Neural cell (in vitro differentiated cells): Measurements from ENCODE around the gene TKFC. TPM values are rescaled to one million over a fixed set of nuclear protein-coding genes. Genes with fewer than 3 reads are reported as not detected.

Experiments
- H2AFZ ChIP-seq: fragments of 200-600, 300-800 bp; sonication (generic), shearing (Covaris generic); 2 replicates; pipeline ENCODE4 v1.6.0; 2014; ENCODE audit warnings: low read depth, mild to moderate bottlenecking, antibody characterized with exemption, low read length, moderate library complexity
- H3F3A ChIP-seq: fragments of 200-600 bp; shearing (Covaris generic); 2 replicates; pipeline ENCODE4 v1.6.1; 2016; ENCODE audit warnings: mild to moderate bottlenecking, moderate library complexity, mixed read lengths, antibody characterized with exemption, low read length; ENCODE audit not compliant: insufficient read depth, poor library complexity, severe bottlenecking
- H3K27ac ChIP-seq: fragments of 200-600, 300-800 bp; sonication (generic), shearing (Covaris generic); 2 replicates; pipeline ENCODE4 v1.5.1; 2014; ENCODE audit warnings: mild to moderate bottlenecking, low read length, moderate library complexity
- H3K27me3 ChIP-seq: fragments of 300-800, 200-600 bp; sonication (generic), shearing (Covaris generic); 2 replicates; pipeline ENCODE4 v1.6.0; 2014; ENCODE audit warnings: mild to moderate bottlenecking, low read depth, low read length, moderate library complexity; ENCODE audit not compliant: insufficient read depth
- H3K36me3 ChIP-seq: fragments of 300-800, 200-600 bp; sonication (generic), shearing (Covaris generic); 2 replicates; pipeline ENCODE4 v1.5.1; 2014; ENCODE audit warnings: mild to moderate bottlenecking, antibody characterized with exemption, low read length, moderate library complexity; ENCODE audit not compliant: insufficient read depth
- H3K4me2 ChIP-seq: fragments of 300-800, 200-600 bp; sonication (generic), shearing (Covaris generic); 2 replicates; pipeline ENCODE4 v1.6.0; 2014; ENCODE audit warnings: mild to moderate bottlenecking, low read length
- H3K4me3 ChIP-seq: fragments of 300-800, 200-600 bp; sonication (generic), shearing (Covaris generic); 2 replicates; pipeline ENCODE4 v1.5.1; 2014; ENCODE audit warnings: mild to moderate bottlenecking, low read length, moderate library complexity
- H3K79me2 ChIP-seq: fragments of 200-600 bp; shearing (Covaris generic); replicated peaks from 2 replicates; pipeline ENCODE4 v1.6.0; 2014; ENCODE audit warnings: mild to moderate bottlenecking, low read length, moderate library complexity; ENCODE audit not compliant: insufficient read depth
- H3K9ac ChIP-seq: fragments of 300-800, 200-600 bp; sonication (generic), shearing (Covaris generic); 2 replicates; pipeline ENCODE4 v1.6.1; 2016; ENCODE audit warnings: mild to moderate bottlenecking, low read length, mixed read lengths
- H3K9me2 ChIP-seq: fragments of 200-600 bp; shearing (Covaris generic); 2 replicates; pipeline ENCODE4 v1.6.1; 2016; ENCODE audit warnings: mild to moderate bottlenecking, low read length, mixed read lengths; ENCODE audit not compliant: insufficient read depth
- H3K9me3 ChIP-seq: fragments of 200-600, 300-800 bp; sonication (generic), shearing (Covaris generic); 2 replicates; pipeline ENCODE4 v1.6.1; 2016; ENCODE audit warnings: mild to moderate bottlenecking, mixed run types, low read length, moderate library complexity, mixed read lengths
- H4K20me1 ChIP-seq: fragments of 200-600 bp; shearing (Covaris generic); 2 replicates; pipeline ENCODE4 v1.6.1; 2016; ENCODE audit warnings: mild to moderate bottlenecking, mixed run types; ENCODE audit not compliant: insufficient read depth
- EP300 ChIP-seq: fragments of 450-650 bp; conservative IDR thresholded peaks from 2 replicates; pipeline ENCODE4 v1.6.1; 2014; ENCODE audit warnings: antibody characterized with exemption, mild to moderate bottlenecking, moderate library complexity; ENCODE audit not compliant: poor library complexity, severe bottlenecking
- EZH2 ChIP-seq: fragments of 200-600, 300-800 bp; shearing (Covaris generic), sonication (generic); IDR thresholded peaks from 2 replicates; pipeline ENCODE4 v1.6.1; 2014; ENCODE audit warnings: antibody characterized with exemption, low read length, borderline replicate concordance, mild to moderate bottlenecking; ENCODE audit not compliant: insufficient read depth, poor library complexity, severe bottlenecking
- MXI1 ChIP-seq: fragments of 450-650 bp; conservative IDR thresholded peaks from 2 replicates; pipeline ENCODE4 v1.6.1; 2014; ENCODE audit warnings: antibody characterized with exemption, mild to moderate bottlenecking; ENCODE audit not compliant: poor library complexity, severe bottlenecking
- POLR2AphosphoS5 ChIP-seq: IDR thresholded peaks from 2 replicates; pipeline ENCODE4 v1.6.1; 2012
- RAD21 ChIP-seq: fragments of 450-650 bp; conservative IDR thresholded peaks from 2 replicates; pipeline ENCODE4 v1.6.1; 2014; ENCODE audit warnings: antibody characterized with exemption, mild to moderate bottlenecking, moderate library complexity
- SMC3 ChIP-seq: fragments of 450-650 bp; conservative IDR thresholded peaks from 2 replicates; pipeline ENCODE4 v1.6.1; 2014; ENCODE audit warnings: antibody characterized with exemption, mild to moderate bottlenecking, moderate library complexity; ENCODE audit not compliant: poor library complexity
- TAF1 ChIP-seq: IDR thresholded peaks from 2 replicates; pipeline ENCODE4 v1.6.1; 2012; ENCODE audit warnings: low read depth
- polyA plus RNA-seq: library from polyadenylated mRNA; depleted of rRNA; stranded (reverse); fragments of >200 nt; gene quantifications from 2 replicates; pipeline ENCODE4 v1.2.3, GENCODE V29; 2014
- TF ChIP-seq, protein P1 (sequence below): IDR thresholded peaks from 2 replicates; pipeline ENCODE4 v1.6.1; 2012; ENCODE audit warnings: borderline replicate concordance
- TF ChIP-seq, protein P2 (sequence below): fragments of 450-650 bp; IDR thresholded peaks from 2 replicates; pipeline ENCODE4 v1.5.1; 2014; ENCODE audit warnings: antibody characterized with exemption, mild to moderate bottlenecking, moderate library complexity; ENCODE audit not compliant: poor library complexity, severe bottlenecking

The TKFC gene
- polyA plus RNA-seq, 1 donor from 2014 or later, result 46.0 TPM

DNA sequence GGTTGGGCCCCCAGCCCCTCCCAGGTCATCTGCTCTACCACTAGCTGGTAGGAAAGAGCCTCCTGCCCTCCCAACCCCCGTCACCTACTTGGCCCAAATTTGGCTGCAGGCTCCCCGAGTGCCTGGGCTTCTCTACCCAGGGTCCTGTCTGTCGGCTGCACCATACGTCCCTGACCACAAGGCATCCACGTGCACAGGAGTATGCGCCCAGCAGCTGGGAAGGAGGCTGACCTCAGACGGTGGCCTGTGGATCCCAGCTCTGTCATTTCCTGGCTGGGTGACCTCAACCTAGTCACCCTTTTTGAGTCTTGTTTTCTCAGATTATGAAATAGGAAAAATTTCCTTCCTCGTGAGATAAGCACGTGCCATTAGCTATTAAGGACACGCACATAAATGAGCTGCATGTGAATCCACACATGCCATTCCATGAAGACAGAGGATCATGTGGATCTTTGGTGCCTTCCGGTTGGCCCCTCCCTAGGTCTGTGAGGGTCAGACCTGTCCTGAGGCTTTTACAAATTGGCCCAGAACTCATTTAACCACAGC lies 15.0 kb downstream of the TKFC start:
- no peak overlapping the region for H3K27ac ChIP-seq
- no peak overlapping the region for H3K4me3 ChIP-seq
- H3K36me3 ChIP-seq, result no peaks in the 10 kb centered on the region
- H2AFZ ChIP-seq, result no peak overlapping the region
- H3F3A ChIP-seq, result no peaks in the 10 kb centered on the region
- no peaks in the 10 kb centered on the region for H3K9me3 ChIP-seq
- no peaks in the 10 kb centered on the region for H3K79me2 ChIP-seq
- no peaks in the 10 kb centered on the region for H3K9me2 ChIP-seq
- TF ChIP-seq TAF1, result no peak
- no peak for TF ChIP-seq POLR2AphosphoS5
- TF ChIP-seq, protein P1, sequence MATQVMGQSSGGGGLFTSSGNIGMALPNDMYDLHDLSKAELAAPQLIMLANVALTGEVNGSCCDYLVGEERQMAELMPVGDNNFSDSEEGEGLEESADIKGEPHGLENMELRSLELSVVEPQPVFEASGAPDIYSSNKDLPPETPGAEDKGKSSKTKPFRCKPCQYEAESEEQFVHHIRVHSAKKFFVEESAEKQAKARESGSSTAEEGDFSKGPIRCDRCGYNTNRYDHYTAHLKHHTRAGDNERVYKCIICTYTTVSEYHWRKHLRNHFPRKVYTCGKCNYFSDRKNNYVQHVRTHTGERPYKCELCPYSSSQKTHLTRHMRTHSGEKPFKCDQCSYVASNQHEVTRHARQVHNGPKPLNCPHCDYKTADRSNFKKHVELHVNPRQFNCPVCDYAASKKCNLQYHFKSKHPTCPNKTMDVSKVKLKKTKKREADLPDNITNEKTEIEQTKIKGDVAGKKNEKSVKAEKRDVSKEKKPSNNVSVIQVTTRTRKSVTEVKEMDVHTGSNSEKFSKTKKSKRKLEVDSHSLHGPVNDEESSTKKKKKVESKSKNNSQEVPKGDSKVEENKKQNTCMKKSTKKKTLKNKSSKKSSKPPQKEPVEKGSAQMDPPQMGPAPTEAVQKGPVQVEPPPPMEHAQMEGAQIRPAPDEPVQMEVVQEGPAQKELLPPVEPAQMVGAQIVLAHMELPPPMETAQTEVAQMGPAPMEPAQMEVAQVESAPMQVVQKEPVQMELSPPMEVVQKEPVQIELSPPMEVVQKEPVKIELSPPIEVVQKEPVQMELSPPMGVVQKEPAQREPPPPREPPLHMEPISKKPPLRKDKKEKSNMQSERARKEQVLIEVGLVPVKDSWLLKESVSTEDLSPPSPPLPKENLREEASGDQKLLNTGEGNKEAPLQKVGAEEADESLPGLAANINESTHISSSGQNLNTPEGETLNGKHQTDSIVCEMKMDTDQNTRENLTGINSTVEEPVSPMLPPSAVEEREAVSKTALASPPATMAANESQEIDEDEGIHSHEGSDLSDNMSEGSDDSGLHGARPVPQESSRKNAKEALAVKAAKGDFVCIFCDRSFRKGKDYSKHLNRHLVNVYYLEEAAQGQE, result no peak
- TF ChIP-seq MXI1, result no peak
- TF ChIP-seq EP300, result no peak
- TF ChIP-seq, protein P2, sequence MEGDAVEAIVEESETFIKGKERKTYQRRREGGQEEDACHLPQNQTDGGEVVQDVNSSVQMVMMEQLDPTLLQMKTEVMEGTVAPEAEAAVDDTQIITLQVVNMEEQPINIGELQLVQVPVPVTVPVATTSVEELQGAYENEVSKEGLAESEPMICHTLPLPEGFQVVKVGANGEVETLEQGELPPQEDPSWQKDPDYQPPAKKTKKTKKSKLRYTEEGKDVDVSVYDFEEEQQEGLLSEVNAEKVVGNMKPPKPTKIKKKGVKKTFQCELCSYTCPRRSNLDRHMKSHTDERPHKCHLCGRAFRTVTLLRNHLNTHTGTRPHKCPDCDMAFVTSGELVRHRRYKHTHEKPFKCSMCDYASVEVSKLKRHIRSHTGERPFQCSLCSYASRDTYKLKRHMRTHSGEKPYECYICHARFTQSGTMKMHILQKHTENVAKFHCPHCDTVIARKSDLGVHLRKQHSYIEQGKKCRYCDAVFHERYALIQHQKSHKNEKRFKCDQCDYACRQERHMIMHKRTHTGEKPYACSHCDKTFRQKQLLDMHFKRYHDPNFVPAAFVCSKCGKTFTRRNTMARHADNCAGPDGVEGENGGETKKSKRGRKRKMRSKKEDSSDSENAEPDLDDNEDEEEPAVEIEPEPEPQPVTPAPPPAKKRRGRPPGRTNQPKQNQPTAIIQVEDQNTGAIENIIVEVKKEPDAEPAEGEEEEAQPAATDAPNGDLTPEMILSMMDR, result no peak
- TF ChIP-seq EZH2, result no peak
- TF ChIP-seq RAD21, result no peak
- TF ChIP-seq SMC3, result no peak
- H4K20me1 ChIP-seq, result no peaks in the 10 kb centered on the region
- H3K4me2 ChIP-seq, result no peak overlapping the region
- no peaks in the 10 kb centered on the region for H3K27me3 ChIP-seq
- H3K9ac ChIP-seq, result no peak overlapping the region

DNA sequence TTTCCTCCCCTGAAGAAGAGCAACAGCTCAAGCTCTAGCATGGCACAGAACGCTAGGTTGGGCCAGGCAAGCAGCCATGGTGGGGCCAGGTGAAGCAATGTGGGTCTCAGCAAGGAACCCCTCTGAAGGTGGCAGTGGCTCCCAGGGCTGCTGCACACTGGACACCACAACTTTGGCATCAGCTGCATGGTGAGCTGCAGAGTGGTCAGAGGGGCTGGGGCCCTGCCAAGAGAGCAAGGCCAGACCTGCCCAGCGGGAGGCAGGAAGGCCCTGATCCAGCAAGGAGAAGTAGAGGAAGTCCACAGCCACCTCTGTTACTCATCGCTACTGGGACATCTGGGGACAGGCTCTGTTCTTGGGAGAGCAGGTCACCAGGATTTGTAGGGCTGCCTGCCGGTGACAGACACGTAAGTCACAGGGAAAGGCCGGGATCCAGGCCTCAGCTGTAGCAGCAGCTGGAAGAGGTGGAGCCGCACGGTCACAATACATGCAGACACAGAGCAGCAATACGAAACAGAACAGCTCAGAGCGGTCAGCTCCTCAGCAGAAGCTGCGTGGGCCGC lies 16.2 kb downstream of the TKFC start:
- no peaks in the 10 kb centered on the region for H3K9me3 ChIP-seq
- H3K79me2 ChIP-seq, result no peaks in the 10 kb centered on the region
- no peaks in the 10 kb centered on the region for H3F3A ChIP-seq
- no peaks in the 10 kb centered on the region for H3K36me3 ChIP-seq
- H3K4me3 ChIP-seq, result no peak overlapping the region
- no peak overlapping the region for H3K9ac ChIP-seq
- no peaks in the 10 kb centered on the region for H3K27me3 ChIP-seq
- H3K4me2 ChIP-seq, result no peak overlapping the region
- H4K20me1 ChIP-seq, result no peaks in the 10 kb centered on the region
- H3K9me2 ChIP-seq, result no peaks in the 10 kb centered on the region
- TF ChIP-seq SMC3 (no peak), RAD21 (no peak), EZH2 (no peak), POLR2AphosphoS5 (no peak), EP300 (no peak), TAF1 (no peak), MXI1 (no peak)
- TF ChIP-seq, protein P1, result no peak
- TF ChIP-seq, protein P2, result no peak
- no peak overlapping the region for H2AFZ ChIP-seq
- no peak overlapping the region for H3K27ac ChIP-seq
